Effector CD4-positive, alpha-beta T cell (primary cell): ENCODE measurements around the gene GRIK3.

Experiments
- DNase-seq: peaks from one replicate; pipeline ENCODE4 v3.0.0-alpha.2; 2020

GRIK3 gene

GRCh38 chr1:37010011-37010410 is 24.3 kb downstream of the GRIK3 start:
- DNase-seq = no peak

GRCh38 chr1:37009521-37009920 is 24.8 kb downstream of the GRIK3 start:
- DNase-seq = no peak

- DNase-seq = no peak
Observed at GRCh38 chr1:37006132-37006868, 28.0 kb downstream of the GRIK3 start.

GRCh38 chr1:37002898-37003297 is 31.4 kb downstream of the GRIK3 start:
- no peak for DNase-seq

GRCh38 chr1:37001703-37002102 is 32.6 kb downstream of the GRIK3 start:
- DNase-seq = no peak

GRCh38 chr1:36996106-36996505 is 38.2 kb downstream of the GRIK3 start:
- no peak for DNase-seq

GRCh38 chr1:36994868-36995267 is 39.4 kb downstream of the GRIK3 start:
- DNase-seq = no peak

GRCh38 chr1:36994294-36994693 is 40.0 kb downstream of the GRIK3 start:
- no peak for DNase-seq

GRCh38 chr1:36992139-36992943 is 42.0 kb downstream of the GRIK3 start:
- no peak for DNase-seq

- no peak for DNase-seq
Observed at GRCh38 chr1:36991551-36991950, 42.8 kb downstream of the GRIK3 start.

- no peak for DNase-seq
Observed at GRCh38 chr1:36990928-36991327, 43.4 kb downstream of the GRIK3 start.

- DNase-seq = no peak
Observed at GRCh38 chr1:36989241-36989640, 45.1 kb downstream of the GRIK3 start.

- no peak for DNase-seq
Observed at GRCh38 chr1:36988741-36989193, 45.5 kb downstream of the GRIK3 start.

GRCh38 chr1:36988321-36988720 is 46.0 kb downstream of the GRIK3 start:
- DNase-seq = no peak

GRCh38 chr1:36987276-36987675 is 47.0 kb downstream of the GRIK3 start:
- no peak for DNase-seq

GRCh38 chr1:36986241-36986985 is 47.9 kb downstream of the GRIK3 start:
- no peak for DNase-seq

GRCh38 chr1:36984675-36985074 is 49.6 kb downstream of the GRIK3 start:
- no peak for DNase-seq

- DNase-seq = no peak
Observed at GRCh38 chr1:36984026-36984425, 50.3 kb downstream of the GRIK3 start.

GRCh38 chr1:36982709-36983108 is 51.6 kb downstream of the GRIK3 start:
- DNase-seq = no peak

GRCh38 chr1:36981771-36982622 is 52.3 kb downstream of the GRIK3 start:
- no peak for DNase-seq

GRCh38 chr1:36981126-36981525 is 53.2 kb downstream of the GRIK3 start:
- DNase-seq = no peak

- DNase-seq = no peak
Observed at GRCh38 chr1:36977731-36978406, 56.4 kb downstream of the GRIK3 start.
